Stimulated activated CD4-positive, alpha-beta T cell treated with anti-CD3 and anti-CD28 coated beads, TNF-alpha, amount 100 ng/mL, for 24 hours (primary cell): ENCODE data around the gene KLHDC9.
"Not testable (repeated sequence)": the region's sequence is repeated elsewhere in the genome, so short reads cannot be mapped to it uniquely, and the experiment has no call there.

ENCODE experiments used
- DNase-seq, 3 experiments: peaks; one replicate each; pipeline ENCODE4 v3.0.0-alpha.2; 2020; ENCODE audit warnings: low read depth in 3 of 3

The KLHDC9 gene, protein sequence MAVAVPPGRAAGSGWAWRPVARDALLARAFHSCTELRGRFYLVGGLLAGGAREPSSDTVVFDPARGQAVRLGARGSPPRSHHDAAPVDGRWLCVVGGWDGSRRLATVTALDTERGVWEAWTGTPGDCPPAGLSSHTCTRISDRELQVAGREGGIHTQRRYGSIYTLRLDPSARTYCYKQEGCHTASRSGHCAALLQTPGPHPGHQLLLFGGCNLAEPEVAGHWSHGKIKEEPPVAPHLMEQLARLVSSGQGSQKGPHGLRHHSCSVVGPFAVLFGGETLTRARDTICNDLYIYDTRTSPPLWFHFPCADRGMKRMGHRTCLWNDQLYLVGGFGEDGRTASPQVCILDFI

DNA sequence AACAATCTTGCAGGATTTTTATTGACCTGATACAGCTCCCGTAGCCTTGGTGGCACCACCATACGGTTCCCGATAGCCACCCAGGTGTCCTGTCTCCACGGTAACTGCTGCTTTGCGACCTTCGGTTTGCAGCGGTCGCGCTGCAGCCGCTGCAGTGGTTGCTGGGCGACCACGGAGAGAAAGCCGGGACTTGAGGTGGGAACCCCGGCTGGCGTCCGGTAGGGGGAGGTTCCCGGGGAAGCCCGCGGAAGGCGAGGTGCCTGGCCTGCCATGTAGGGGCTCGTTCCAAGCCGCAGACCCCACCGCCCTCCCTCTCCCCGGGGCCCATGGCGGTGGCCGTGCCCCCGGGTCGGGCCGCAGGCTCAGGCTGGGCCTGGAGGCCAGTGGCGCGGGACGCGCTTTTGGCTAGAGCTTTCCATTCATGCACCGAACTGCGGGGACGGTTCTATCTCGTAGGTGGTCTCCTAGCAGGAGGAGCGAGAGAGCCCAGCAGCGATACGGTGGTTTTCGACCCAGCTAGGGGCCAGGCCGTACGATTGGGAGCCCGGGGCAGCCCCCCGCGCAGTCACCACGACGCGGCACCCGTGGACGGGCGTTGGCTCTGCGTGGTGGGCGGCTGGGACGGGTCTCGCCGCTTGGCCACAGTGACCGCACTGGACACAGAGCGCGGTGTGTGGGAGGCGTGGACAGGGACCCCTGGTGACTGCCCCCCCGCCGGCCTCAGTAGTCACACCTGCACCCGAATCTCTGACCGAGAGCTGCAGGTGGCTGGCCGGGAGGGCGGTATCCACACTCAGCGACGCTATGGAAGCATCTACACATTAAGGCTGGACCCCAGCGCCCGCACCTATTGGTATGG is at the start of gene KLHDC9:
KLHDC9 (plus strand) TSS at position 152 of the 859 bp plus-strand sequence; CDS start at position 327, 175 bp downstream.
- peak; percentile 35 to 73 (median 38) for DNase-seq

- DNase-seq = no peak
Observed at GRCh38 chr1:161048949-161049722, 49.0 kb upstream of the KLHDC9 start.

DNA sequence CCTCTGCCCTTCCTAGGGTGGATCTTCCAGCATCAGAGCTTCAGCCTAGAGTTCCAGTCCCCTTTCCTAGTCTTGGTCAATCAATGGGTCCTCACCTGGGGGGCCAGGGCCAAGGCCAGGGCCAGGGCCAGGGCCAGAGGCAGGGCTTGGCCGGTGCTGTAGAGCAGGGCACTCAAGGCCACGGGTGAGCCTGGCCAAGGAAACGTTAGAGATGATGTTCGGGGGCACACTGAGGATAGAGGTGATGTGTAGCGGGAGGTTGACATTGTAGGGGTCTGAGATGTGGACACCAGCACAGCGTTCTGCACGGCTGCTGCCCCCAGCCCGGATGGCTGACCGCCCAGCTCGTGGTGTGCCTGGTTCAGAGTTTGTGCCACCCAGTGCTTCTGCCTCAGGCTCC is 46.9 kb upstream of the KLHDC9 start:
- no peak for DNase-seq

- no peak for DNase-seq
Observed at GRCh38 chr1:161052899-161053298, 45.3 kb upstream of the KLHDC9 start.

DNA sequence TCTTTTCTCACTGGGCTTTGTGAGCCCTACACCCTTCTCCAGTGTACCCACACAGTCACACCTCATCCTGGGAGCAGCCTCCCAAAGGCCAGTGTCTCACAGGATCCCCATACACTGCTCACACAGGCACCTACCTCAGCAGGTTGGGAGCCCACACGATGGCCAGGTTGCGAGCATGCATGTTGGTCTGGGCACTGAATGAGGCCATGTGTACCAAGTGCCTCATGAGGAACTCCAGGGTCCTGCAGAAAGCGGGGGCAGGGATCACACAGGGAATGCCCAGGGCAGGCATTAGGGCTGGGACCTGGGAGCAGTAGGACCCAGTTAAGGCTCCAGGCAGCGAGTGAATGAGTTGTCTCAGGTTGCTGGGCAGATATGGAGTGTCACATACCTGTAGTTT is 43.9 kb upstream of the KLHDC9 start:
- DNase-seq = no peak

DNA sequence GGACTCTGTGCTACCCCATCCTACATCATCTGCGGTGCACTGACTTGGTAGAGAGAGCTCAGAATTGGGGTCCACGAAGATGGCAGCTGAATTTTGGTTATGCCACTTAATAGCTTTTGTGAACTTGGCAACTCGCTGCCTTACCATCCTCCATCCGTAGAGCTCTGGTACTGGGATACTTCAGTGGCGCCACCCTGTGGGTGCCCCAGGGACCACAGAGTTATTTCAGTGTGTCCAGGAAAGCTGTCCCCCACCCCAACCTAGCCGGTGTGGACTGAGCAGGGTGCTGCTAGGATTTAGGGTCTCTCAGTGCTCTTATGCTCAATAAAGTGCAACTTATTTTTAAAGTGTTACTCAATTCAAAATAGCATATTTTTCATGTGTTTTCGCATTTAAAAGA is 43.4 kb upstream of the KLHDC9 start:
- DNase-seq = no peak

GRCh38 chr1:161059293-161059692 is 38.9 kb upstream of the KLHDC9 start:
- DNase-seq = no peak

GRCh38 chr1:161061419-161061818 is 36.7 kb upstream of the KLHDC9 start:
- no peak for DNase-seq

DNA sequence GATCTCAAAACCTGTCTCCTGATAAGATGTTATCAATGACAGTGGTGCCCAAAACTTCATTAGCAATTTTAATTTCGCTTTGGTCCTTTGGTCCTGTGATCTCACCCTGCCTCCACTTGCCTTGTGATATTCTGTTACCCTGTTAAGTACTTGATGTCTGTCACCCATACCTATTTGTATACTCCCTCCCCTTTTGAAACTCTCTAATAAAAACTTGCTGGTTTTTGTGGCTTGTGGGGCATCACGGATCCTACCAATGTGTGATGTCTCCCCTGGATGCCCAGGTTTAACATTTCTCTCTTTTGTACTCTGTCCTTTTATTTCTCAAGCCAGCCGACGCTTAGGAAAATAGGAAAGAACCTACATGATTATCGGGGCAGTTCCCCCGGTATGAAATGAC is 34.2 kb upstream of the KLHDC9 start:
- DNase-seq = not testable (repeated sequence)

DNA sequence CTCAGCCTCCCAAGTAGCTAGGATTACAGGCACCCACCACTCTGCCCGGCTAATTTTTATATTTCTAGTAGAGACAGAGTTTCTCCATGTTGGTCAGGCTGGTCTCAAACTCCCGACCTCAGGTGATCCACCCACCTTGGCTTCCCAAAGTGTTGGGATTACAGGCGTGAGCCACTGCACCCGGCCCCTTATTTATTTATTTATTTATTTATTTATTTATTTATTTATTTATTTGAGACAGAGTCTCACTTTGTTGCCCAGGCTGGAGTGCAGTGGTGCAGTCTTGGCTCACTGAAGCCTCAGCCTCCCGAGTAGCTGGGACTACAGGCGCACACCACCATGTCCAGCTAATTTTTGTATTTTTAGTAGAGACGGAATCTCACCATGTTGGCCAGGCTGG is 32.5 kb upstream of the KLHDC9 start:
- not testable (repeated sequence) for DNase-seq

GRCh38 chr1:161066694-161067093 is 31.5 kb upstream of the KLHDC9 start:
- DNase-seq = no peak

DNA sequence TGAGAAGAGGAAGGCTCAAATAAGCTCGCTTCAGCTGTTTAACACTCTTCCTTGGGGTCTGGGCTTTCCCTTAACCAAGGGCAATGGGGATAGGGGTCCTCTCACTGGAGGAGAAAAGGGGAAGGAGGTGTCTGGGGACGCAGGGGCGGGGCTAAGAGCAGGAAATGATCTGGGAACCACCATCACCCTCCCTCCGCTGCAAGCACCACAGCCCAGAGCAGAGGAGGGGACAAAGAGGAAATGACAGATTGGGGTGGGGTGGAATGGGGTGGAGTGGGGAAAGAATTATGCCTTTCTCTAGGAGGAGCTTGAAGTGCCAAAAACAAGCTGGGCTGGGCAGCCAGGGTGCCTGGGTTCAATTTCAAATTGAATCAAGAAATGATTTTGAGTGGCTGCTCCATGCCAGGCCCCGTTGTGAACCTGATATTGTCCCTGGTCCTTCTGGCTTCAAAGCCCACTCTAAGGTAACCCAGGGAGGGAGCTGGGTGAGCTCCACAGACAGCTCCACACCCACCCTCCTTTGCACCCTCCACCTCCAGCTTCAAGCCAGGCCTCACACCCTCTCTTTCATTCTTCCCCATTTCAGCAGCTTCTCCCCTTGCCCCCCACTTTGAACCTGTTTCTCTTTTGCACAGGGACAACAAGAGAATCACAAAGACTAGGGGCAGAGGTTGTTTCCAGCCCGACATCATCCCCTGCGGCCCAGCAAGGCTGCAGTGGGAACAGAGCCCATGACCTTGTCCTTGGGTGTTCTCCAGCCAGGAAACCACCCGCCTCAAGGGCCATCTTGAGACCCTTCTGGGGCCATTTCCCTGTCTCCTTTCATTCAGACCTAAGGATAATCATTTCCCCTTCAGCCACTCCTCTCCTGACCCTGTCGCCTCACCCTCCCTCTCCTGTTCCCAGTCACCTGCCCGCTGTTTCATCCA is 29.6 kb upstream of the KLHDC9 start:
- peak; percentile 59 to 81 (median 59) for DNase-seq

DNA sequence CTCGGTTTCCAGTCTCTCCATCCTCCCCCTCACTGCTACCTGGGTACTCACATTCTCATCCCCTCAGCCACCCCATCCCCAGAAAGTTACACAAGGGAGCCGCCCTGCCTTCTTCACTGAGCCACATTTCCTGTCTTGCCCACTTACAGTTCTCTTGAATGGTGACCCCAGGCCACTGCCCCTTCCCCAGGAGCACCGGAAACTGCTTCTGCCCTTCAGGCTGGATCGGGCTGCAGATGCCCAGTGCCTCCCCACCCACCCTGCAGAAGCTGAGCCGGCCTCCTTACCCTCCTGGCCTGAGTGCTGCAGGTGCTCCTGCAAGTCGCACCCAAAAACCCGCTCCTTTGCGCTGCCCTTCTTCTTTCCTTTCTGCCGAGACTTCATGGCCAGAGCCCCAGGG is 28.9 kb upstream of the KLHDC9 start:
- DNase-seq = no peak

DNA sequence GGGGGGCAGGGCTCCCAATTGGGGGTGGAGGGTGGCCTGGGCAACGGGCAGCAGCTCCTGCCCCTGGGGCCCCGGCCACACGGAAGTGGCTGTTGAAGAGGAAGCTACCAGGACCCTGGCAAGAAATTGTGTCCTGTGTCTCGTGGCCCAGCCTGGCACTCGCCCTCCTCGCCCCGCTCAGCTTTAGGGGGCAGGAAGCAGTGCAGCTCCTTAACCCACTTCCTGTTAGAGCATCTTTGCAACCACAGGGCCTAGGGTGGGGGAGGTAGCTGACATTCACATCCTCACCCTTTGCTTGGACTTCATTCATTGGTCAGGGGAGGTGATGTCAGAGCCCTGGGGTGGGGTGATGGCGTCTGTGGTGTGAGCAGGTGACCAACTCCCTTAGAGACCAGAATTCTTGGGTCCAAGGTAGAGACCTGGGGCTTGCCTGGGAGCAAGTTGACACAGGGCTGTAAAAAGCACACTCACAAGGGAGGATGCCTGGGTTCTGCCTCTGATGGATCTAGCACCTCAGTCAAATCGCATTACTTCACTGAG is 28.4 kb upstream of the KLHDC9 start, which contains the start of gene ARHGAP30:
ARHGAP30 (minus strand) TSS at position 161 of the 540 bp plus-strand sequence. CDS start 267 bp downstream, outside the sequence.
- peak; percentile 53 to 82 (median 62) for DNase-seq

GRCh38 chr1:161070761-161071160 is 27.4 kb upstream of the KLHDC9 start:
- no peak for DNase-seq

DNA sequence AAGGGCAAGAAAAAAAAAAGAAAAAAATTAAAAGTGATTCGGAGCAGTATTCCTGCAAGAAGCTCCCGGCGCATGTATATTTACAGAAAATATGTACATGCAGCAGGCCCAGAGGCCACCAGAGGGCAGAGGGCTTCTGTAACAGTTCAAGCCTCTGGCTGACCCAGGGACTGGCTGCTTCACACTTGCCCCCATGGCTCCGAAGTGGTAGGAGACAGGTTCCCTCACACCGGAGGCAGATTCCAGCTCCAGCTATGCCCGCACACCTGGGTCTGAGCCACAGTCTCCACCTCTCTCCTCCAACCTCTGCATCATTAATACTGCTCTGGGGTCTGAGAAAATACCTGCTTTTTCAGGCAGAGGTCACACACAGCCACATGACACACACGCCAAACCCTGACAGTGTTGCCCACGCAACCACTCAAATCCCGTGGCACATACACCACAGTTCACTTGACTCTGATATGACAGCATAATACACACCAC is 26.2 kb upstream of the KLHDC9 start:
- peak in 1 of 3 experiments; percentile 40 for DNase-seq

- DNase-seq = no peak
Observed at GRCh38 chr1:161072751-161073449, 25.3 kb upstream of the KLHDC9 start.

DNA sequence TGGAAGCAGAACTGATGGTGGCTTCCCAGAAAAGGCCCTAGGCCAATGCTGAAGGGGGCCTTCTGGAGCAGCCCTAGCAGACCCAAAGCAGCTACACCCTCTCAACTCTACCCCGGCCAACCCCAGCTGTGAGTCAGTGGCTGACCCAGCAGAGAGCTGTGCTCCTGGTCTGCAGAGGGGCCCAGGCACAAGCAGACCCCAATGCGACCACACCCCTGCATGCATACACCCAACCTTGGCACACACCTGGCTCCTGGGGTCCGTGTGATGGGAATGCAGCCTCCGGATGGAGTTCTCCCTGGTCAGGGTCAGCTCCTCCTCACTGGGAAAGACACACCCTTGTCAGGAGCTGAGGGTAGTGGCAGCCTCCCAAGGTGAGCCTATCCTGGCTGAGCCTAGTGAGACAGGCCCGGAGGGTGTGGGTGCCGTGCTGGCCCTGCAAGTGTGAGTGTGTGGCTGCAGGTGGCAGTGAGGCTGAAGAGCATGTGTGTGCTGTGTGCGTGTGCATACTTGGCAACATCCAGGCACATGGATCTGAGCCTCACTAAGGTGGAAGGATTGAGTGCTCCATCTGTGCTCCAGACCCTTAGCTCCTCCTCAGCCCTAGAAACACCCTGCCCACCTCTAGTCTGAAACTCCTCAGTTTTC is 24.6 kb upstream of the KLHDC9 start:
- DNase-seq = no peak

DNA sequence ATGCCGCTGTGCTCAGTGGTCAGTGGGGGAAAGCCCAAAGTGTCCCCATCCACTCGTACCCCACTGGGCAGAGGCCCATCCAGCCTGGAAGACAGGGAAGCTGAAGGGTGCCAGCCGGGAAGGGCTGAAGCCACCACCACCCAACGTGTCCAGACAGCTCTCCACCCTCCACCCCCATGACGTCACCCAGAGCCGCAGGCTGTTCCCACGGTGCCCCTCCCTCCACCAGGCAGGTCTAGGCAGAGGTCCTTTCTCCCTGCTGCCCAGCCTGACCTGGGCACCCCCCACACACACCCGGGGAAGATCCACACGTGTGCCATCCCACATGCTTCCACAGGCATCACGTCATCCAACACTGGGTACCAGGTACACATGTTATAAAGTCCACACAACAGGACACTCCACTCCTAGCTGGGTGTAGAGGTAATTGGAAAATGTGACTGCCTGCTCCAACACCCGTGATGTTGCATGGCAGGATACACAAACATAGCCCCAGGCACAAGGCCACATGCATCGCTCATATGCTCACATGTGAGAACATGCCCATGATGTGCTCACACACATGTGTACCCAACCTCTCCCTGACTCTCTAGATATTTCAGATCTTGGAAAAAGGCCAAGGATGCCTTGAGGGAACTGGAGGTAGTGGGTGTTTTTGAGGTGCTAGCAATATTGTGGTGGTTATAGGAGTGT is 23.3 kb upstream of the KLHDC9 start:
- no peak for DNase-seq
